Choroid plexus epithelial cell (primary cell): ENCODE measurements around the gene CEP41.

ENCODE experiments used
- DNase-seq: peaks from one replicate; pipeline ENCODE4 v3.0.0-alpha.2; 2010; ENCODE audit warnings: low read depth
- H3K4me3 ChIP-seq: 2 replicates; pipeline ENCODE4 v1.5.1; 2011; ENCODE audit warnings: low read depth, mild to moderate bottlenecking, control low read depth, low read length, moderate library complexity
- CTCF ChIP-seq: conservative IDR thresholded peaks from 2 replicates; pipeline ENCODE4 v1.5.1; 2011; ENCODE audit warnings: low read depth, mild to moderate bottlenecking, control low read depth, inconsistent platforms, low read length, moderate library complexity

Gene CEP41

GRCh38 chr7:130374507-130374906, 66.3 kb downstream of the CEP41 start:
- no peak overlapping the region for H3K4me3 ChIP-seq
- no peak for DNase-seq
- TF ChIP-seq CTCF, result no peak

- no peak for TF ChIP-seq CTCF
- no peak for DNase-seq
These were observed 68.2 kb downstream of the CEP41 start for GRCh38 chr7:130372402-130373165.

GRCh38 chr7:130371046-130371445, 69.8 kb downstream of the CEP41 start:
- TF ChIP-seq CTCF, result no peak
- no peak overlapping the region for H3K4me3 ChIP-seq
- DNase-seq, result peak; percentile 30

More at GRCh38 chr7:130372402-130373165, 68.2 kb downstream of the CEP41 start:
- H3K4me3 ChIP-seq, result no peak overlapping the region

GRCh38 chr7:130369831-130370550, 70.8 kb downstream of the CEP41 start:
- DNase-seq, result no peak
- no peak for TF ChIP-seq CTCF
- no peak overlapping the region for H3K4me3 ChIP-seq

GRCh38 chr7:130369110-130369711, 71.6 kb downstream of the CEP41 start:
- TF ChIP-seq CTCF, result no peak
- DNase-seq, result peak; percentile 90
- H3K4me3 ChIP-seq, result no peak overlapping the region

DNA sequence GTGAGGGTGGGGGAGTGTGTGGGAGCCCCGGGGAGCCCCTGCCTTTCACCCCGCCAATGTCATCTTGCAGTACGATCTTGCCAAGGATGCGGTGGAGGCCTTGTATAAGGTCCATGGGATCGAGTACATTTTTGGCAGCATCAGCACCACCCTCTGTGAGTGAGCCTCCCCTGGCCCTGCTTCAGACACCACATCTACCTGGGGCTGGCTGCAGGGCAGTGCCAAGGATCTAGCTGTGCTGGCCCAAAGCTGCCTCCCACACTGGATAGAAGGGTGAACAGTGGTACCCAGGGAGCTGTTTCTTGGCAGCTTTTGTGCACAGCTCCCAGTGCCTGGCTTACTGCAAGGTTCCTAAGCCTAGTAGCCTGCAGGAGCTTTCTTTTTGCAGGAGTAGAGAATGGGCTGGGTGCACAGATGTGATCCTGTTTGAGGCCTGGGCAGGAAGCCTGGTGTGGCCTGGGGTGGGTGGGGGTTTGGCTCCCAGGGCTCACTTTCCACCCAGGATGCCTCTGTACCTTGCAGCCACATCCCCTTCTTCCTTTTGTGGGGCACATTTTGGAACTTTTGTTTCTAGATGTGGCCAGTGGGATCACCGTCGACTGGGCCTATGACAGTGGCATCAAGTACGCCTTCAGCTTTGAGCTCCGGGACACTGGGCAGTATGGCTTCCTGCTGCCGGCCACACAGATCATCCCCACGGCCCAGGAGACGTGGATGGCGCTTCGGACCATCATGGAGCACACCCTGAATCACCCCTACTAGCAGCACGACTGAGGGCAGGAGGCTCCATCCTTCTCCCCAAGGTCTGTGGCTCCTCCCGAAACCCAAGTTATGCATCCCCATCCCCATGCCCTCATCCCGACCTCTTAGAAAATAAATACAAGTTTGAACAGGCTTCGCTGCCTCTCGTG, 72.7 kb downstream of the CEP41 start:
- no peak for TF ChIP-seq CTCF
- H3K4me3 ChIP-seq, result no peak overlapping the region
- no peak for DNase-seq
